K562 (cell line): ENCODE data around the gene NCAPD2. TPM values are rescaled to one million over a fixed set of nuclear protein-coding genes. Genes with fewer than 3 reads are reported as not detected.

Experiments
- ATAC-seq: fragments of 200-7000 bp; cut with Tn5 transposase; 3 replicates; pipeline ENCODE4 v1.9.1; 2020; ENCODE audit warnings: moderate library complexity
- BruUV-seq: library from RNA; stranded (reverse); fragments of 400-500 nt; replicated peaks from 2 replicates; lab custom pipeline; 2021; lab: Mats Ljungman, UMichigan
- CTCF ChIA-PET: fragments of 300-600 bp; formaldehyde crosslinking; extraction: SDS; loops from one replicate; lab custom pipeline; 2021; ENCODE audit warnings: low intra/inter-chr PET ratio; lab: Yijun Ruan, JAX
- POLR2A ChIA-PET: fragments of 300-600, 350-650 bp; sonication (Branson Sonifier 250); formaldehyde crosslinking; extraction: SDS; loops from one replicate; lab custom pipeline; 2021; ENCODE audit warnings: antibody characterized with exemption, inconsistent platforms; lab: Yijun Ruan, JAX
- DNase-seq, 4 experiments: peaks; one replicate each; pipeline versions ENCODE4 v3.0.0 to v3.0.0-alpha.2; 2011 to 2018; ENCODE audit warnings: low spot score in 3 of 4, mixed read lengths in 3 of 4; ENCODE audit errors: extremely low read depth in 1 of 4
- FAIRE-seq: peaks from 2 replicates; lab custom pipeline; 2011; peaks lifted over from hg19 to GRCh38; lab: Jason Lieb, UNC
- H2AFZ ChIP-seq: 2 replicates; pipeline ENCODE4 v1.6.0; 2011; ENCODE audit warnings: low read depth, low read length, control low read depth, inconsistent platforms
- H3K27ac ChIP-seq: fragments of 200-600 bp; 3 replicates; pipeline ENCODE4 v1.8.0; 2011; ENCODE audit warnings: low read depth, mild to moderate bottlenecking, control low read depth, inconsistent platforms, low read length, moderate library complexity, mixed read lengths; ENCODE audit errors: extremely low read depth
- H3K27me3 ChIP-seq, 2 experiments: fragments of 300-600 bp in 1 of 2; 2 replicates in 1 of 2; 3 replicates in 1 of 2; pipeline versions ENCODE4 v1.6.0 to v1.8.0; 2011; ENCODE audit warnings: inconsistent platforms in 2 of 2, low read length in 2 of 2, mild to moderate bottlenecking in 1 of 2, mixed read lengths in 1 of 2, moderate library complexity in 1 of 2; ENCODE audit not compliant: control insufficient read depth in 2 of 2, insufficient read depth in 2 of 2
- H3K36me3 ChIP-seq: fragments of 300-600 bp; 3 replicates; pipeline ENCODE4 v1.8.0; 2011; ENCODE audit warnings: mild to moderate bottlenecking, low read length, inconsistent platforms; ENCODE audit not compliant: control insufficient read depth, insufficient read depth
- H3K4me1 ChIP-seq, 2 experiments: fragments of 200-600 bp in 1 of 2; replicated peaks in 1 of 2; 2 replicates in 1 of 2; 3 replicates in 1 of 2; pipeline versions ENCODE4 v1.5.1 to v1.8.0; 2011; ENCODE audit warnings: inconsistent platforms in 2 of 2, low read length in 2 of 2, mild to moderate bottlenecking in 1 of 2, mixed read lengths in 1 of 2, moderate library complexity in 1 of 2; ENCODE audit not compliant: control insufficient read depth in 2 of 2, insufficient read depth in 2 of 2
- H3K4me2 ChIP-seq: 2 replicates; pipeline ENCODE4 v1.6.1; 2011; ENCODE audit warnings: low read length, control low read depth, inconsistent platforms, mixed read lengths; ENCODE audit not compliant: insufficient read depth
- H3K4me3 ChIP-seq: fragments of 200-600 bp; sonication (generic), shearing (Covaris generic); 2 replicates; pipeline ENCODE4 v1.5.1; 2016; ENCODE audit warnings: control low read depth, inconsistent platforms
- H3K79me2 ChIP-seq: fragments of 200-600 bp; 3 replicates; pipeline ENCODE4 v1.8.0; 2011; ENCODE audit warnings: low read length, inconsistent platforms; ENCODE audit not compliant: control insufficient read depth, insufficient read depth
- H3K9ac ChIP-seq, 2 experiments: 2 replicates each; pipeline versions ENCODE4 v1.6.0 to v1.6.1; 2011; ENCODE audit warnings: low read depth in 2 of 2, low read length in 2 of 2, control low read depth in 1 of 2, inconsistent platforms in 1 of 2, mild to moderate bottlenecking in 1 of 2, mixed read lengths in 1 of 2; ENCODE audit not compliant: insufficient read depth in 1 of 2
- H3K9me1 ChIP-seq: one replicate; pipeline ENCODE4 v1.6.0; 2011; ENCODE audit warnings: inconsistent platforms, mild to moderate bottlenecking, low read length, moderate library complexity; ENCODE audit not compliant: control insufficient read depth, insufficient read depth
- H3K9me3 ChIP-seq: replicated peaks from 2 replicates; pipeline ENCODE4 v1.5.1; 2011; ENCODE audit warnings: low read depth, low read length, inconsistent platforms; ENCODE audit not compliant: control insufficient read depth, insufficient read depth
- H4K20me1 ChIP-seq: replicated peaks from 2 replicates; pipeline ENCODE4 v1.6.1; 2011; ENCODE audit warnings: low read length, inconsistent platforms, mixed read lengths; ENCODE audit not compliant: control insufficient read depth, insufficient read depth
- BRD4 ChIP-seq: fragments of 200-600 bp; sonication (generic); IDR thresholded peaks from 2 replicates; pipeline ENCODE4 v1.6.1; 2017; ENCODE audit warnings: inconsistent platforms
- PML ChIP-seq: IDR thresholded peaks from 2 replicates; pipeline ENCODE4 v1.6.1; 2012; ENCODE audit warnings: low read length, inconsistent platforms
- POLR2AphosphoS5 ChIP-seq: IDR thresholded peaks from 2 replicates; pipeline ENCODE4 v1.6.1; 2011; ENCODE audit warnings: mild to moderate bottlenecking, low read depth, low read length, moderate library complexity; ENCODE audit not compliant: control insufficient read depth, insufficient read depth
- PRDM10 ChIP-seq: fragments of 450-650 bp; IDR thresholded peaks from 2 replicates; pipeline ENCODE4 v1.6.1; 2018; ENCODE audit not compliant: partially characterized antibody
- ZNF518B ChIP-seq: fragments of 250-450 bp; sonication (Bioruptor Pico); IDR thresholded peaks from 2 replicates; pipeline ENCODE4 v1.5.0; 2021; ENCODE audit warnings: mild to moderate bottlenecking, moderate library complexity
- WGBS: fragments of 100-300 bp; shearing (Covaris generic); methylation state at CpG from one replicate; pipeline ENCODE4 v1.1.6; 2016; ENCODE audit warnings: low coverage, mixed read lengths; ENCODE audit not compliant: insufficient coverage; ENCODE audit errors: missing lambda C conversion rate; 5-methylcytosine and 5-hydroxymethylcytosine counted together
- in situ Hi-C: fragments of 300-500 bp; cut with MboI; formaldehyde crosslinking; loops from 4 replicates; pipeline ENCODE4 v1.15.0; 2018; ENCODE audit warnings: inconsistent platforms, mixed read lengths
- intact Hi-C: fragments of 100-400 bp; cut with micrococcal nuclease; formaldehyde crosslinking; loops from 2 replicates; pipeline ENCODE4 v1.14.2; 2022
- polyA plus RNA-seq, 8 experiments: library from polyadenylated mRNA; depleted of rRNA in 4 of 8; stranded (reverse) in 5 of 8; unstranded in 3 of 8; fragments of >200 nt; fragmentation: Nextera tagmentation in 2 of 8; fragmentation: Illumina TruSeq in 1 of 8; extraction: Ambion mirVana in 2 of 8; extraction: Trizol in 1 of 8; gene quantifications; 2 replicates each; pipeline versions ENCODE4 v1.2.1 to v1.2.3, GENCODE V29; 2011 to 2014; ENCODE audit warnings: inconsistent platforms in 1 of 8, missing spikeins in 1 of 8
- total RNA-seq, 7 experiments: library from RNA; depleted of rRNA in 6 of 7; stranded (reverse); fragments of >200 nt in 6 of 7; fragmentation: Illumina TruSeq in 2 of 7; extraction: Trizol in 2 of 7; gene quantifications; 2 replicates each; pipeline versions ENCODE4 v1.2.1 to v1.2.3, GENCODE V29; 2011 to 2021; ENCODE audit warnings: low replicate concordance in 1 of 7
- TF ChIP-seq, protein P1 (sequence below), 2 experiments: fragments of 450-650 bp; formaldehyde crosslinking in 1 of 2; IDR thresholded peaks; 2 replicates each; pipeline versions ENCODE4 v1.4.0 to v1.6.1; 2014 to 2020; ENCODE audit warnings: mild to moderate bottlenecking in 2 of 2, borderline replicate concordance in 1 of 2, low read depth in 1 of 2

Gene NCAPD2
- total and polyA plus RNA-seq, 9 of the 15 experiments (the other 6 are each of a cell fraction or from before 2014, with no cell fraction given), result 16.9 to 93.7 (median 68.3) TPM

GRCh38 chr12:6546016-6546415, 52.1 kb downstream of the NCAPD2 start:
- ChIA-PET POLR2A (interaction anchor here (0.8 to 3.3 kb wide), 4 partner anchors 11 to 31 kb away, joined by 3 to 20 read pairs (median 4); partner anchors contain the start of gene GAPDH), CTCF (no interaction called here)
- Histone ChIP-seq H2AFZ (peak overlapping the region; percentile 64), H3K27me3 (no peaks in the 10 kb centered on the region), H3K4me2 (peak overlapping the region; percentile 63), H3K4me3 (no peak overlapping the region), H3K9ac (peak overlapping the region; percentile 41 to 55; a peak in 3 of 4 replicates), H3K4me1 (peaks cover 46 to 69% of the 10 kb centered on the region in 2 experiments), H3K9me1 (no peaks in the 10 kb centered on the region), H4K20me1 (no peaks in the 10 kb centered on the region), H3K36me3 (no peaks in the 10 kb centered on the region), H3K9me3 (no peaks in the 10 kb centered on the region), H3K79me2 (no peaks in the 10 kb centered on the region), H3K27ac (peak overlapping the region; percentile 59)
- no TSS peak for BruUV-seq
- FAIRE-seq, result peak; percentile 100
- in situ Hi-C loops, result no loop called here
- peak; percentile 56 to 89 (median 66) for DNase-seq
- intact Hi-C loops, result no loop called here
- ATAC-seq, result peak; percentile 63
- 5% methylated on average over 10 of the region's 10 CpGs for WGBS
- TF ChIP-seq ZNF518B (CRISPR knock-in tag) (no peak), POLR2AphosphoS5 (peak; percentile 83; the same call in 1 of the 2 replicates), BRD4 (no peak), PRDM10 (no peak), PML (peak; percentile 76)
- TF ChIP-seq, protein P1, sequence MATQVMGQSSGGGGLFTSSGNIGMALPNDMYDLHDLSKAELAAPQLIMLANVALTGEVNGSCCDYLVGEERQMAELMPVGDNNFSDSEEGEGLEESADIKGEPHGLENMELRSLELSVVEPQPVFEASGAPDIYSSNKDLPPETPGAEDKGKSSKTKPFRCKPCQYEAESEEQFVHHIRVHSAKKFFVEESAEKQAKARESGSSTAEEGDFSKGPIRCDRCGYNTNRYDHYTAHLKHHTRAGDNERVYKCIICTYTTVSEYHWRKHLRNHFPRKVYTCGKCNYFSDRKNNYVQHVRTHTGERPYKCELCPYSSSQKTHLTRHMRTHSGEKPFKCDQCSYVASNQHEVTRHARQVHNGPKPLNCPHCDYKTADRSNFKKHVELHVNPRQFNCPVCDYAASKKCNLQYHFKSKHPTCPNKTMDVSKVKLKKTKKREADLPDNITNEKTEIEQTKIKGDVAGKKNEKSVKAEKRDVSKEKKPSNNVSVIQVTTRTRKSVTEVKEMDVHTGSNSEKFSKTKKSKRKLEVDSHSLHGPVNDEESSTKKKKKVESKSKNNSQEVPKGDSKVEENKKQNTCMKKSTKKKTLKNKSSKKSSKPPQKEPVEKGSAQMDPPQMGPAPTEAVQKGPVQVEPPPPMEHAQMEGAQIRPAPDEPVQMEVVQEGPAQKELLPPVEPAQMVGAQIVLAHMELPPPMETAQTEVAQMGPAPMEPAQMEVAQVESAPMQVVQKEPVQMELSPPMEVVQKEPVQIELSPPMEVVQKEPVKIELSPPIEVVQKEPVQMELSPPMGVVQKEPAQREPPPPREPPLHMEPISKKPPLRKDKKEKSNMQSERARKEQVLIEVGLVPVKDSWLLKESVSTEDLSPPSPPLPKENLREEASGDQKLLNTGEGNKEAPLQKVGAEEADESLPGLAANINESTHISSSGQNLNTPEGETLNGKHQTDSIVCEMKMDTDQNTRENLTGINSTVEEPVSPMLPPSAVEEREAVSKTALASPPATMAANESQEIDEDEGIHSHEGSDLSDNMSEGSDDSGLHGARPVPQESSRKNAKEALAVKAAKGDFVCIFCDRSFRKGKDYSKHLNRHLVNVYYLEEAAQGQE (IDR thresholded peaks at IDR 0.05; ENCODE audit: borderline replicate concordance), result no peak
- TF ChIP-seq, protein P1 (CRISPR knock-in tag; IDR thresholded peaks at IDR 0.05; ENCODE audit: low read depth), result no peak
